ENCODE data around the gene ACSM3.

- TF ChIP-seq POLR3A (IDR thresholded peaks at IDR 0.05; ENCODE audit: borderline replicate concordance, extremely low read depth, insufficient read depth, insufficient read length), result no peak
- no peak for TF ChIP-seq CTCF (IDR thresholded peaks at IDR 0.05 in 2 of 3, conservative IDR thresholded peaks at IDR 0.05 in 1 of 3; ENCODE audit: insufficient read depth in 2 of 3, low read depth in 1 of 3, low read length in 3 of 3)
- TF ChIP-seq ELF4 (CRISPR knock-in tag; IDR thresholded peaks at IDR 0.05), result no peak
- no peak for TF ChIP-seq HCFC1 (IDR thresholded peaks at IDR 0.05; ENCODE audit: low read depth, low read length)
- TF ChIP-seq BHLHE40 (IDR thresholded peaks at IDR 0.05; ENCODE audit: low read length), result no peak; the same call in 1 of the 2 replicates
- TF ChIP-seq ELF1 (tag; IDR thresholded peaks at IDR 0.05), result no peak
- no peak for TF ChIP-seq CHCHD3 (CRISPR knock-in tag; IDR thresholded peaks at IDR 0.05)
- TF ChIP-seq THAP7 (CRISPR knock-in tag; IDR thresholded peaks at IDR 0.05), result no peak
- no peak for TF ChIP-seq DIDO1 (tag; IDR thresholded peaks at IDR 0.05; ENCODE audit: low read depth)
Measured at GRCh38 chr16:20803561-20804214, 39.9 kb downstream of the ACSM3 start.

Data from K562 (cell line).